ENCODE data around the gene EMD.
"Not testable (repeated sequence)": the region's sequence is repeated elsewhere in the genome, so short reads cannot be mapped to it uniquely, and the experiment has no call there.

- not testable (repeated sequence) for TF ChIP-seq CTCF, POLR2A (IDR thresholded peaks at IDR 0.05)
Measured at GRCh38 chrX:154388094-154388493, 9.0 kb downstream of the EMD start.
